OCI-LY1 (cell line): ENCODE measurements around the gene MSL3B.

Source experiments
- H2AFZ ChIP-seq: fragments of 200-600 bp; sonication (generic), shearing (Covaris generic); 2 replicates; pipeline ENCODE4 v1.6.0; 2014; ENCODE audit warnings: antibody characterized with exemption, mild to moderate bottlenecking, low read length
- H3F3A ChIP-seq: fragments of 200-600 bp; sonication (generic), shearing (Covaris generic); 2 replicates; pipeline ENCODE4 v1.6.0; 2014; ENCODE audit warnings: mild to moderate bottlenecking, antibody characterized with exemption, low read length, moderate library complexity; ENCODE audit not compliant: insufficient read depth
- H3K27ac ChIP-seq: fragments of 200-600 bp; sonication (generic); 2 replicates; pipeline ENCODE4 v1.5.1; 2014; ENCODE audit warnings: low read length, mixed run types, mild to moderate bottlenecking, low read depth; ENCODE audit not compliant: poor library complexity, severe bottlenecking
- H3K27me3 ChIP-seq: fragments of 200-600 bp; sonication (generic); 2 replicates; pipeline ENCODE4 v1.6.0; 2014; ENCODE audit warnings: antibody characterized with exemption, mild to moderate bottlenecking, low read length, moderate library complexity; ENCODE audit not compliant: insufficient read depth
- H3K36me3 ChIP-seq: fragments of 200-600 bp; sonication (generic); 2 replicates; pipeline ENCODE4 v1.6.1; 2014; ENCODE audit warnings: mild to moderate bottlenecking, antibody characterized with exemption, low read length, moderate library complexity, mixed read lengths; ENCODE audit not compliant: insufficient read depth
- H3K4me1 ChIP-seq: fragments of 200-600 bp; sonication (generic); 2 replicates; pipeline ENCODE4 v1.5.1; 2014; ENCODE audit warnings: mild to moderate bottlenecking, low read length, moderate library complexity; ENCODE audit not compliant: insufficient read depth, severe bottlenecking
- H3K4me2 ChIP-seq: fragments of 200-600 bp; sonication (generic), shearing (Covaris generic); 2 replicates; pipeline ENCODE4 v1.6.1; 2014; ENCODE audit warnings: low read length
- H3K4me3 ChIP-seq: fragments of 200-600 bp; sonication (generic); 2 replicates; pipeline ENCODE4 v1.5.1; 2014; ENCODE audit warnings: low read length, low read depth, mild to moderate bottlenecking, mixed read lengths; ENCODE audit not compliant: poor library complexity, severe bottlenecking
- H3K79me2 ChIP-seq: fragments of 200-600 bp; shearing (Covaris generic); 2 replicates; pipeline ENCODE4 v1.6.1; 2016; ENCODE audit warnings: mixed run types, low read length, mixed read lengths; ENCODE audit not compliant: insufficient read depth
- H3K9ac ChIP-seq: fragments of 200-600 bp; sonication (generic), shearing (Covaris generic); 2 replicates; pipeline ENCODE4 v1.6.1; 2014; ENCODE audit warnings: mild to moderate bottlenecking, low read length, mixed read lengths
- H3K9me2 ChIP-seq: fragments of 200-600 bp; sonication (generic), shearing (Covaris generic); 2 replicates; pipeline ENCODE4 v1.6.1; 2014; ENCODE audit warnings: low read depth, mild to moderate bottlenecking, low read length, mixed read lengths
- H3K9me3 ChIP-seq: fragments of 200-600 bp; shearing (Covaris generic); 2 replicates; pipeline ENCODE4 v1.6.1; 2014; ENCODE audit warnings: low read length, mixed read lengths
- H4K20me1 ChIP-seq: fragments of 200-600 bp; sonication (generic), shearing (Covaris generic); 2 replicates; pipeline ENCODE4 v1.6.0; 2016; ENCODE audit warnings: mild to moderate bottlenecking, low read length; ENCODE audit not compliant: insufficient read depth
- CTCF ChIP-seq: fragments of 200-600 bp; sonication (generic), shearing (Covaris generic); IDR thresholded peaks from 2 replicates; pipeline ENCODE4 v1.5.1; 2017; ENCODE audit warnings: mild to moderate bottlenecking, antibody characterized with exemption, low read length, moderate library complexity, mixed read lengths
- EZH2 ChIP-seq: fragments of 200-600 bp; sonication (generic), shearing (Covaris generic); IDR thresholded peaks from 2 replicates; pipeline ENCODE4 v1.8.0; 2017; ENCODE audit warnings: borderline replicate concordance, mixed run types, mild to moderate bottlenecking, antibody characterized with exemption, low read length, moderate library complexity, mixed read lengths

The MSL3B gene

GRCh38 chr2:233838726-233839446 is 29.3 kb downstream of the MSL3B start:
- no peaks in the 10 kb centered on the region for H4K20me1 ChIP-seq
- H3F3A ChIP-seq, result no peaks in the 10 kb centered on the region
- H3K9ac ChIP-seq, result no peak overlapping the region
- H3K79me2 ChIP-seq, result peaks cover 43% of the 10 kb centered on the region
- H3K9me2 ChIP-seq, result no peaks in the 10 kb centered on the region
- H3K36me3 ChIP-seq, result peaks cover 100% of the 10 kb centered on the region
- H3K4me1 ChIP-seq, result peaks cover 8% of the 10 kb centered on the region
- no peak overlapping the region for H3K27ac ChIP-seq
- no peaks in the 10 kb centered on the region for H3K27me3 ChIP-seq
- H3K4me3 ChIP-seq, result no peak overlapping the region
- TF ChIP-seq EZH2, result no peak
- no peak for TF ChIP-seq CTCF
- H3K9me3 ChIP-seq, result no peaks in the 10 kb centered on the region
- H2AFZ ChIP-seq, result no peak overlapping the region
- H3K4me2 ChIP-seq, result no peak overlapping the region

GRCh38 chr2:233838251-233838650 is 29.9 kb downstream of the MSL3B start:
- Histone ChIP-seq H3F3A (no peaks in the 10 kb centered on the region), H3K9me3 (no peaks in the 10 kb centered on the region), H3K27me3 (no peaks in the 10 kb centered on the region), H3K4me2 (no peak overlapping the region), H3K9me2 (no peaks in the 10 kb centered on the region), H3K9ac (no peak overlapping the region), H3K79me2 (peaks cover 43% of the 10 kb centered on the region), H3K36me3 (peaks cover 94% of the 10 kb centered on the region), H3K4me3 (no peak overlapping the region), H2AFZ (no peak overlapping the region), H3K4me1 (peaks cover 10% of the 10 kb centered on the region), H3K27ac (no peak overlapping the region), H4K20me1 (no peaks in the 10 kb centered on the region)
- TF ChIP-seq CTCF (no peak), EZH2 (no peak)

DNA sequence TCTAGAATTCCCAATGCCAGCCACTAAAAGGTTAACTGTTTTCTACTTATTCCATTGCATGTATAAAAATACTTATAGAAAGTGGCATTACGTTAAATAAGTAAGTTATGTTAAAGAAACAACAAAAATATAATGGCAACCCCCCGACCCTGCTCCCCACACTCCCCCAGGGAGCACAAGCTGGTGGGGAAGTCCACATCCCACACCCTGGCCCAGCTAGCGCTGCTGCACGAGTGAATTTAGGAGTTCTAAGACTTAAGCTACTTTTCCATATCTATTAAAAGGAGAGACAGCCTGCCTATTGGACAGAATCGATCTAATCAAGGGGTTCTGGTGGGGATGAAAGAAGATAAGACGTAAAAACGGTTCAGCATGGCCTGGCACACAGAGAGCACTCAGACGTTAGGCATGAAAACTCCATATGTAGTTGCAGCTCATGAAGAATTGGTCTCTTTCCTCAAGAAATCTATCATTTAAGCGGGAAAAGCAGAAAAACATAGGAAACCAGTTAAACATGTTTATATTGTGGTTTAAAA is 30.4 kb downstream of the MSL3B start:
- H3K27ac ChIP-seq, result no peak overlapping the region
- H3K36me3 ChIP-seq, result peaks cover 89% of the 10 kb centered on the region
- H3K4me2 ChIP-seq, result no peak overlapping the region
- H3K4me1 ChIP-seq, result peaks cover 14% of the 10 kb centered on the region
- peaks cover 43% of the 10 kb centered on the region for H3K79me2 ChIP-seq
- no peak overlapping the region for H3K9ac ChIP-seq
- H3K9me2 ChIP-seq, result no peaks in the 10 kb centered on the region
- TF ChIP-seq CTCF, result no peak
- TF ChIP-seq EZH2, result no peak
- H2AFZ ChIP-seq, result no peak overlapping the region
- no peaks in the 10 kb centered on the region for H3K9me3 ChIP-seq
- no peaks in the 10 kb centered on the region for H3F3A ChIP-seq
- no peaks in the 10 kb centered on the region for H3K27me3 ChIP-seq
- H3K4me3 ChIP-seq, result no peak overlapping the region
- no peaks in the 10 kb centered on the region for H4K20me1 ChIP-seq
